Activated B cell treated with CpG ODN at 0.5 μM for 24 hours (primary cell): ENCODE measurements around the gene HSH2D. TPM values are rescaled to one million over a fixed set of nuclear protein-coding genes. Genes with fewer than 3 reads are reported as not detected.

Experiments used
- ATAC-seq: fragments of 200-7000 bp; cut with Tn5 transposase; one replicate; pipeline ENCODE4 v1.10.0; 2021; ENCODE audit warnings: low read depth, mild to moderate bottlenecking, moderate library complexity
- CTCF ChIA-PET: fragments of 350-600 bp; sonication (Branson Sonifier 250); formaldehyde crosslinking; loops from one replicate; lab custom pipeline; 2021; ENCODE audit warnings: antibody characterized with exemption; lab: Charles Lee
- POLR2A ChIA-PET: fragments of 350-600 bp; sonication (Branson Sonifier 250); formaldehyde crosslinking; loops from one replicate; lab custom pipeline; 2021; ENCODE audit warnings: antibody characterized with exemption; lab: Charles Lee
- DNase-seq: peaks from one replicate; pipeline ENCODE4 v3.0.0; 2022
- H3K27ac Mint-ChIP-seq: one replicate; pipeline ENCODE4 v1.8.0; 2020; ENCODE audit warnings: mixed read lengths
- H3K27me3 Mint-ChIP-seq: one replicate; pipeline ENCODE4 v1.8.0; 2021; ENCODE audit warnings: mixed read lengths
- H3K36me3 Mint-ChIP-seq: one replicate; pipeline ENCODE4 v1.8.0; 2021; ENCODE audit warnings: low read depth, mixed read lengths
- H3K4me1 Mint-ChIP-seq: one replicate; pipeline ENCODE4 v1.8.0; 2021; ENCODE audit warnings: mixed read lengths
- H3K4me3 Mint-ChIP-seq: one replicate; pipeline ENCODE4 v1.8.0; 2020; ENCODE audit warnings: mild to moderate bottlenecking, mixed read lengths
- H3K9me3 Mint-ChIP-seq: one replicate; pipeline ENCODE4 v1.8.0; 2020; ENCODE audit warnings: mixed read lengths
- CTCF ChIP-seq: fragments of 200-600 bp; IDR thresholded peaks from one replicate; pipeline ENCODE4 v1.8.0; 2022; ENCODE audit warnings: antibody characterized with exemption, mild to moderate bottlenecking
- intact Hi-C: fragments of 100-400 bp; cut with micrococcal nuclease; formaldehyde crosslinking; loops from one replicate; pipeline ENCODE4 v1.15.1; 2024
- total RNA-seq: library from RNA; stranded (reverse); gene quantifications from 2 replicates; pipeline ENCODE4 v1.2.3, GENCODE V29; 2022

The HSH2D gene
- total RNA-seq, 1 donor from 2014 or later, result 191 TPM

DNA sequence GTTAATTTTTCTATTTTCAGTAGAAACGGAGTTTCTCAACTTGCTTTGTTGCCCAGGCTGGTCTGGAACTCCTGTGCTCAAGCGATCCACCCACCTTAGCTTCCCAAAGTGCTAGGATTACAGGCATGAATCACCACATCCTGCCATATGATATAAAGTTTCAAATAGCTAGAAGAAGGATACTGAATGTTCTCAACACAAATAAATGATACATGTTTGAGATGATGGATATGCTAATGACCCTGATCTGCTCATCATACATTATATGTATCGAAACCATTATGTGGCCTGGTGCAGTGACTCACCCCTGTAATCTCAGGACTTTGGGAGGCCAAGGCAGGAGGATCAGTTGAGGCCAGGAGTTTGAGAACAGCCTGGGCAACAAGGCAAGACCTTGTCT is 18.4 kb downstream of the HSH2D start:
- H3K27me3 Mint-ChIP-seq, result no peaks in the 10 kb centered on the region
- CTCF ChIA-PET, result interaction anchor here (0.7 kb wide), 1 partner anchor 120 kb away, joined by 3 read pairs; no protein-coding TSS in a partner anchor
- TF ChIP-seq CTCF, result no peak
- no peak overlapping the region for H3K27ac Mint-ChIP-seq
- no peak overlapping the region for H3K4me3 Mint-ChIP-seq
- H3K4me1 Mint-ChIP-seq, result peaks cover 6% of the 10 kb centered on the region
- H3K36me3 Mint-ChIP-seq, result peaks cover 18% of the 10 kb centered on the region
- H3K9me3 Mint-ChIP-seq, result no peaks in the 10 kb centered on the region
- intact Hi-C loops, result loop anchor here (2.0 kb wide), 1 partner anchor 21 kb away; no protein-coding TSS in a partner anchor
- ATAC-seq (no peak), DNase-seq (no peak)
- POLR2A ChIA-PET, result interaction anchor here (0.6 to 10.3 kb wide), 4 partner anchors 13 to 163 kb away, joined by 3 to 154 read pairs (median 4); partner anchors contain the start of gene HSH2D

GRCh38 chr19:16164222-16164890 is 20.9 kb downstream of the HSH2D start:
- H3K36me3 Mint-ChIP-seq, result no peaks in the 10 kb centered on the region
- intact Hi-C loops, result no loop called here
- no peak for TF ChIP-seq CTCF
- no peaks in the 10 kb centered on the region for H3K27me3 Mint-ChIP-seq
- ChIA-PET CTCF (no interaction called here), POLR2A (no interaction called here)
- H3K9me3 Mint-ChIP-seq, result no peaks in the 10 kb centered on the region
- DNase-seq (no peak), ATAC-seq (no peak)
- no peak overlapping the region for H3K4me3 Mint-ChIP-seq
- peaks cover 20% of the 10 kb centered on the region for H3K4me1 Mint-ChIP-seq
- no peak overlapping the region for H3K27ac Mint-ChIP-seq

DNA sequence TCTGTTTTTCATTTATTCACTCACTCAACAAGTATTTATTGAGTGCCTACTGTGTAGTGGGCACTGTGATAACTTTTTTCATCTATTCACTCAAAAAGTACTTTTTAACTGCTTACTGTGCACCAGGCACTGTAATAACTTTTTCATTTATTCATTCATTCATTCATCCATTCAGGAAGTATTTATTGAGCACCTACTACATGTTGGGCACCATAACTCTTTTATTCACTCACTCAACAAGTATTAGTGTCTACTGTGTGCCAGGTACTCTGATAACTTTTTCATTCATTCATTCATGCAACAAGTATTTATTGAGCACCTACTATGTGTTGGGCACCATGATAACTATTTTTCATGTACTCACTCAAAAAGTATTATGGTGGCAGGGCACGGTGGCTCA is 22.9 kb downstream of the HSH2D start:
- Mint-ChIP-seq H3K9me3 (no peaks in the 10 kb centered on the region), H3K27ac (no peak overlapping the region), H3K4me1 (peaks cover 19% of the 10 kb centered on the region), H3K36me3 (no peaks in the 10 kb centered on the region), H3K27me3 (no peaks in the 10 kb centered on the region), H3K4me3 (no peak overlapping the region)
- no peak for DNase-seq
- intact Hi-C loops, result no loop called here
- TF ChIP-seq CTCF, result no peak
- CTCF ChIA-PET, result no interaction called here
- ATAC-seq, result no peak
- POLR2A ChIA-PET, result no interaction called here

GRCh38 chr19:16167055-16167454 is 23.6 kb downstream of the HSH2D start:
- Mint-ChIP-seq H3K4me3 (no peak overlapping the region), H3K9me3 (no peaks in the 10 kb centered on the region), H3K27ac (peak overlapping the region; percentile 24), H3K27me3 (no peaks in the 10 kb centered on the region), H3K36me3 (no peaks in the 10 kb centered on the region), H3K4me1 (peaks cover 19% of the 10 kb centered on the region)
- DNase-seq (no peak), ATAC-seq (no peak)
- CTCF ChIA-PET, result no interaction called here
- TF ChIP-seq CTCF, result no peak
- intact Hi-C loops, result no loop called here
- POLR2A ChIA-PET, result interaction anchor here (1.0 kb wide), 1 partner anchor 23 kb away, joined by 3 read pairs; the partner anchor contains the start of gene HSH2D

- Mint-ChIP-seq H3K4me1 (peaks cover 22% of the 10 kb centered on the region), H3K27ac (peak overlapping the region; percentile 61), H3K4me3 (no peak overlapping the region), H3K27me3 (no peaks in the 10 kb centered on the region), H3K9me3 (no peaks in the 10 kb centered on the region), H3K36me3 (no peaks in the 10 kb centered on the region)
- TF ChIP-seq CTCF, result no peak
- intact Hi-C loops, result no loop called here
- DNase-seq (no peak), ATAC-seq (peak; percentile 74)
- POLR2A ChIA-PET, result interaction anchor here (0.6 to 3.9 kb wide), 10 partner anchors 9 to 92 kb away, joined by 3 to 21 read pairs (median 5); partner anchors contain the start of genes HSH2D and TPM4
- CTCF ChIA-PET, result interaction anchor here (1.2 kb wide), 1 partner anchor 127 kb away, joined by 3 read pairs; no protein-coding TSS in a partner anchor
Measured at GRCh38 chr19:16168465-16169081, 25.1 kb downstream of the HSH2D start.
